ENCODE data around the gene RAC2.

RAC2 gene

GRCh38 chr22:37186228-37186996, 57.7 kb downstream of the RAC2 start:
- DNase-seq (ENCODE audit: low spot score), result peak; percentile 88

GRCh38 chr22:37185646-37186227, 58.3 kb downstream of the RAC2 start:
- peak; percentile 59 for DNase-seq (ENCODE audit: low spot score)

- no peak for DNase-seq (ENCODE audit: low spot score)
Observed at GRCh38 chr22:37184816-37185541, 59.1 kb downstream of the RAC2 start.

GRCh38 chr22:37184380-37184755, 59.7 kb downstream of the RAC2 start:
- DNase-seq (ENCODE audit: low spot score), result no peak

- DNase-seq (ENCODE audit: low spot score), result no peak
Observed at GRCh38 chr22:37183432-37184379, 60.4 kb downstream of the RAC2 start.

- DNase-seq (ENCODE audit: low spot score), result no peak
Observed at GRCh38 chr22:37182949-37183245, 61.2 kb downstream of the RAC2 start.

- DNase-seq (ENCODE audit: low spot score), result no peak
Observed at GRCh38 chr22:37182101-37182948, 61.7 kb downstream of the RAC2 start.

- DNase-seq (ENCODE audit: low spot score), result no peak
Observed at GRCh38 chr22:37181681-37182080, 62.4 kb downstream of the RAC2 start.

- DNase-seq (ENCODE audit: low spot score), result no peak
Observed at GRCh38 chr22:37180531-37181231, 63.4 kb downstream of the RAC2 start.

- DNase-seq (ENCODE audit: low spot score), result no peak
Observed at GRCh38 chr22:37179622-37180420, 64.2 kb downstream of the RAC2 start.

- no peak for DNase-seq (ENCODE audit: low spot score)
Observed at GRCh38 chr22:37179126-37179470, 65.0 kb downstream of the RAC2 start.

- no peak for DNase-seq (ENCODE audit: low spot score)
Observed at GRCh38 chr22:37178350-37179125, 65.5 kb downstream of the RAC2 start.

- DNase-seq (ENCODE audit: low spot score), result no peak
Observed at GRCh38 chr22:37177755-37178154, 66.3 kb downstream of the RAC2 start.

- no peak for DNase-seq (ENCODE audit: low spot score)
Observed at GRCh38 chr22:37177221-37177620, 66.8 kb downstream of the RAC2 start.

GRCh38 chr22:37176464-37177061, 67.5 kb downstream of the RAC2 start:
- DNase-seq (ENCODE audit: low spot score), result no peak

- no peak for DNase-seq (ENCODE audit: low spot score)
Observed at GRCh38 chr22:37175414-37176281, 68.4 kb downstream of the RAC2 start.
